Tibial nerve (tissue), 4 donors: ENCODE results near the gene CRIP2. TPM values are rescaled to one million over a fixed set of nuclear protein-coding genes. Genes with fewer than 3 reads are reported as not detected.
A peak's percentile ranks its signal among the peaks of the same experiment; 100 is the strongest.

Experiments used
- DNase-seq, 2 donors: peaks; one replicate each; pipeline ENCODE4 v3.0.0-alpha.2; 2019; ENCODE audit warnings: low spot score in 2 of 2
- H3K27ac ChIP-seq, 4 donors: fragments of 200-600 bp; sonication (generic) in 3 of 4; one replicate each; pipeline ENCODE4 v1.5.1; 2017 to 2019; ENCODE audit warnings: mild to moderate bottlenecking in 1 of 4
- H3K27me3 ChIP-seq, 2 donors: fragments of 200-600 bp; sonication (generic) in 1 of 2; one replicate each; pipeline versions ENCODE4 v1.5.1 to v1.6.0; 2017 to 2019
- H3K36me3 ChIP-seq, 3 donors: fragments of 200-600 bp; sonication (generic); one replicate each; pipeline ENCODE4 v1.5.1; 2018 to 2019
- H3K4me1 ChIP-seq, 4 donors: fragments of 200-600 bp; sonication (generic) in 3 of 4; one replicate each; pipeline ENCODE4 v1.5.1; 2017 to 2019
- H3K4me3 ChIP-seq, 4 donors: fragments of 200-600 bp; sonication (generic) in 3 of 4; one replicate each; pipeline ENCODE4 v1.5.1; 2017 to 2019; ENCODE audit warnings: mild to moderate bottlenecking in 1 of 4, moderate library complexity in 1 of 4
- H3K9me3 ChIP-seq, 4 donors: fragments of 200-600 bp; sonication (generic) in 3 of 4; one replicate each; pipeline ENCODE4 v1.5.1; 2017 to 2019
- EP300 ChIP-seq, 2 donors: sonication (generic); formaldehyde crosslinking; IDR thresholded peaks; one replicate each; pipeline ENCODE4 v1.6.1; 2017; ENCODE audit warnings: antibody characterized with exemption in 2 of 2, mild to moderate bottlenecking in 1 of 2
- POLR2A ChIP-seq, 2 donors: fragments of 450-650 bp; IDR thresholded peaks; one replicate each; pipeline ENCODE4 v1.6.1; 2017; ENCODE audit warnings: antibody characterized with exemption in 2 of 2, mild to moderate bottlenecking in 2 of 2, moderate library complexity in 2 of 2
- WGBS, 2 donors: methylation state at CpG; one replicate each; pipeline ENCODE4 v1.1.5; 2018; 5-methylcytosine and 5-hydroxymethylcytosine counted together
- total RNA-seq, 4 donors: library from RNA; depleted of rRNA; stranded (reverse); fragments of >200 nt; gene quantifications; one replicate each; pipeline ENCODE4 v1.1.0, GENCODE V29; 2016
- TF ChIP-seq, protein P1 (sequence below), 5 experiments: fragments of 200-600 bp in 3 of 5; fragments of 450-650 bp in 2 of 5; sonication (generic) in 3 of 5; IDR thresholded peaks; one replicate each; pipeline ENCODE4 v1.5.1; 2016 to 2019; ENCODE audit warnings: antibody characterized with exemption in 5 of 5, mild to moderate bottlenecking in 3 of 5, moderate library complexity in 2 of 5

CRIP2 gene
- total RNA-seq, 4 donors from 2014 or later = 161 to 268 (median 208) TPM

DNA sequence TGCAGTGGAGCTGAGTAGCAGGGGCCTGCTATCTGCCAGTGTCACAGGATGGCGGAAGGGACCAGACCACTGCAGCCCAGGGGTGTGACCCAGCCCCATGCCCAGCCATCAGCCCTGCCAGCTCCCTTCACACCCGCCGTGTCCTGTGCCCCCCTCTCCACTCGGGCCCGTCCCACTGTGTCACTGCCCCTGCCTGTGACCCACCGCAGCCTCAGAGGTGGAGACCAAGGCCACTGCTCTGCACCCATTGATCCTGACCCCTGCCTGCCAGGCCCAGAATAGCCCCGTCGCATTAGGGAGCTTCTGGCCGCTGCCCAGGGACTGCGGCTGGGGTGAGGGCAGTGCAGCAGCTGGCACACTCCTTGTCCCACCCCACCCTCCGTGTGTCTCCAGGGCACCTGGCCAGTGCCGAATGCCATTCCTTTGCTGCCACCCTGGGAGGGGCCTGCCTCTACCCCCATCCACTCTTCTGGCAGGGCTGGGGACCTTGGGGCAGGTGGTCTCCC is 2.1 kb upstream of the CRIP2 start:
- no peak overlapping the region for H3K4me3 ChIP-seq
- DNase-seq = no peak
- H3K27me3 ChIP-seq = peaks cover 0 to 6% of the 10 kb centered on the region in 2 donors
- H3K36me3 ChIP-seq = peaks cover 0 to 40% (median 4%) of the 10 kb centered on the region in 3 donors
- WGBS, 2 donors = 41 to 50% methylated on average over 11 to 12 of the region's 12 CpGs
- peak overlapping the region in 3 of 4 donors; percentile 18 to 96 (median 89) for H3K27ac ChIP-seq
- H3K9me3 ChIP-seq = no peaks in the 10 kb centered on the region
- peaks cover 0 to 86% (median 47%) of the 10 kb centered on the region in 4 donors for H3K4me1 ChIP-seq
- TF ChIP-seq EP300 (IDR thresholded peaks at IDR 0.05) (no peak), POLR2A (IDR thresholded peaks at IDR 0.05) (no peak)
- TF ChIP-seq, protein P1, sequence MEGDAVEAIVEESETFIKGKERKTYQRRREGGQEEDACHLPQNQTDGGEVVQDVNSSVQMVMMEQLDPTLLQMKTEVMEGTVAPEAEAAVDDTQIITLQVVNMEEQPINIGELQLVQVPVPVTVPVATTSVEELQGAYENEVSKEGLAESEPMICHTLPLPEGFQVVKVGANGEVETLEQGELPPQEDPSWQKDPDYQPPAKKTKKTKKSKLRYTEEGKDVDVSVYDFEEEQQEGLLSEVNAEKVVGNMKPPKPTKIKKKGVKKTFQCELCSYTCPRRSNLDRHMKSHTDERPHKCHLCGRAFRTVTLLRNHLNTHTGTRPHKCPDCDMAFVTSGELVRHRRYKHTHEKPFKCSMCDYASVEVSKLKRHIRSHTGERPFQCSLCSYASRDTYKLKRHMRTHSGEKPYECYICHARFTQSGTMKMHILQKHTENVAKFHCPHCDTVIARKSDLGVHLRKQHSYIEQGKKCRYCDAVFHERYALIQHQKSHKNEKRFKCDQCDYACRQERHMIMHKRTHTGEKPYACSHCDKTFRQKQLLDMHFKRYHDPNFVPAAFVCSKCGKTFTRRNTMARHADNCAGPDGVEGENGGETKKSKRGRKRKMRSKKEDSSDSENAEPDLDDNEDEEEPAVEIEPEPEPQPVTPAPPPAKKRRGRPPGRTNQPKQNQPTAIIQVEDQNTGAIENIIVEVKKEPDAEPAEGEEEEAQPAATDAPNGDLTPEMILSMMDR (IDR thresholded peaks at IDR 0.05) = no peak

DNA sequence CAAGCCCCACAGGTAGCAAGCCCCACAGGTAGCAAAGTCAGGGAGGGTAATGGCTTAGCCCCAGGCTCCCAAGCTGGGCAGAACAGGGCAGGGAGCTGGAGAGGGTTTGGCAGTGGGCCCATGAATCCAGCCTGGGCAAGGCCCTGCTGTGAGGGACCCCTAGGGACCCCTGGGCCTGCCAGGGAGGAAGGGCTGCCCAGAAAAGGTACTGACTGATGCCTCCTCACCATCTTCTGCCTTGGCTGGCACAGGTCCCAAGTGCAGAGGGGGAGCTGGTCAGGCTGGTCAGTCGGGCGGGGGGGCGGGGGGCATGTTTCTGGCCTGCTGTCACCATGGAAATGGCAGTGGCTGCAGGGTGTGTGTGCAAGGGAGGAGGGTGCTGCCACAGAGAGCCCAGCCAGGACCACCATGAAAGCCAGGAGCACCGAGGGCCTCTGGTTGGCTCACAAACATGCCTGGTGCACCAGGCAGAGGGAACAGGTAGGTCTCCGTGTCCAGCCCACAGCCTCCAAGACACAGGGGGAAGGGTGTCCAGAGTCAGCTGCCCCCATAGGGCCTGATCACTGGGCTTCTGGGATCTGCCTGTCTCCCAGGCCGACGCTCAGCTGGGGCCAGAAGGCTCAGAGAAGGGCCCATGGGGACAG is 1.5 kb upstream of the CRIP2 start:
- peak overlapping the region; percentile 59 to 96 (median 82) for H3K27ac ChIP-seq
- TF ChIP-seq, protein P1 (IDR thresholded peaks at IDR 0.05) = no peak
- TF ChIP-seq POLR2A (IDR thresholded peaks at IDR 0.05) = no peak
- no peak for TF ChIP-seq EP300 (IDR thresholded peaks at IDR 0.05)
- peak overlapping the region in 1 of 4 donors; percentile 81 for H3K4me3 ChIP-seq
- 24 to 34% methylated on average over 5 to 7 of the region's 7 CpGs for WGBS, 2 donors
- DNase-seq = no peak
- H3K36me3 ChIP-seq = peaks cover 0 to 37% (median 0%) of the 10 kb centered on the region in 3 donors
- peaks cover 0 to 84% (median 48%) of the 10 kb centered on the region in 4 donors for H3K4me1 ChIP-seq
- no peaks in the 10 kb centered on the region for H3K9me3 ChIP-seq
- peaks cover 0 to 6% of the 10 kb centered on the region in 2 donors for H3K27me3 ChIP-seq

DNA sequence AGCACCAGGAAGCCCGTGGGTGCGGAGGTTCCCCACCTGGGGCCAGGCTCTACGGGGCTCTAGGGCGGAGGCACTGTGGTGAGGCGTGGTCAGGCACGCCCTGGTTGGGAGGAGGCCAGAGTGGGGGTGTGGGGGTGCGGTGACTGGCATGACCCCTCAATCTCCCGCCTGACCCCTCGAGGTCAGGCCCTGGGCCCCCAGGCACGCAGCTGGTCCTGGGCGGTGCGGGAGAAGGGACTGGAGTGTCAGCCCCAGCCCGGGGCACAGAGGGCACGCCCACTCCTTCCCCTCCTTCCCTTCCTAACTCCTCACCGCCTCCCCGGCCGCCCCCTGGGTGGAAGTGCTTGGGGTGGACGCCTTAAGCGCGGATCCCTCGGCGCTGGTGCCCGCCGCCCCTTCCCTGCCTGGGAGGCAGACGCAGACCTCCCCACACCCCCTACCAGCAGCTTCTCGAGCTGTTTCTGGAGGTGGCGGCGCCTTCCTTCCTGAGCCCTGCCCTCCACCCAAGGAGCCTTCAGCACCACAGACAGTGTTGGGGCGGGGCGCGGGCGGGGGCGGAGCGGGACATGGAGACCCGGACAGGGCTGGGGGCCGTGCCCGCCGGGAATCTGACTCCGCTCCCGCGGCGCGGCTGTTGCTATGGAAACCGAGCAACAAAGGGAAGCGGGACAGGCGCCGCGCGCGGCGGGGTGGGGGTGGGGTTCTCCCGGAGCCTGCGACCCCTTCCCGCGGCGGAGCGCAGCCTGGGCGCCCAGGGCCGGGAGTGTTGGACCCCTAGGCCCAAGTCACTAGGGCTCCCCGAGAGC is 741 bp upstream of the CRIP2 start:
- peaks cover 0 to 6% of the 10 kb centered on the region in 2 donors for H3K27me3 ChIP-seq
- H3K27ac ChIP-seq = peak overlapping the region; percentile 59 to 96 (median 82)
- peak; percentile 66 to 72 for DNase-seq
- H3K9me3 ChIP-seq = no peaks in the 10 kb centered on the region
- peaks cover 0 to 84% (median 47%) of the 10 kb centered on the region in 4 donors for H3K4me1 ChIP-seq
- TF ChIP-seq POLR2A (IDR thresholded peaks at IDR 0.05) (no peak), EP300 (IDR thresholded peaks at IDR 0.05) (peak in 1 of 2 donors; percentile 18)
- TF ChIP-seq, protein P1 (IDR thresholded peaks at IDR 0.05) = no peak
- peaks cover 0 to 37% (median 0%) of the 10 kb centered on the region in 3 donors for H3K36me3 ChIP-seq
- peak overlapping the region; percentile 48 to 89 (median 66) for H3K4me3 ChIP-seq
- WGBS, 2 donors = 1 to 6% methylated on average over 12 to 45 of the region's 60 CpGs

DNA sequence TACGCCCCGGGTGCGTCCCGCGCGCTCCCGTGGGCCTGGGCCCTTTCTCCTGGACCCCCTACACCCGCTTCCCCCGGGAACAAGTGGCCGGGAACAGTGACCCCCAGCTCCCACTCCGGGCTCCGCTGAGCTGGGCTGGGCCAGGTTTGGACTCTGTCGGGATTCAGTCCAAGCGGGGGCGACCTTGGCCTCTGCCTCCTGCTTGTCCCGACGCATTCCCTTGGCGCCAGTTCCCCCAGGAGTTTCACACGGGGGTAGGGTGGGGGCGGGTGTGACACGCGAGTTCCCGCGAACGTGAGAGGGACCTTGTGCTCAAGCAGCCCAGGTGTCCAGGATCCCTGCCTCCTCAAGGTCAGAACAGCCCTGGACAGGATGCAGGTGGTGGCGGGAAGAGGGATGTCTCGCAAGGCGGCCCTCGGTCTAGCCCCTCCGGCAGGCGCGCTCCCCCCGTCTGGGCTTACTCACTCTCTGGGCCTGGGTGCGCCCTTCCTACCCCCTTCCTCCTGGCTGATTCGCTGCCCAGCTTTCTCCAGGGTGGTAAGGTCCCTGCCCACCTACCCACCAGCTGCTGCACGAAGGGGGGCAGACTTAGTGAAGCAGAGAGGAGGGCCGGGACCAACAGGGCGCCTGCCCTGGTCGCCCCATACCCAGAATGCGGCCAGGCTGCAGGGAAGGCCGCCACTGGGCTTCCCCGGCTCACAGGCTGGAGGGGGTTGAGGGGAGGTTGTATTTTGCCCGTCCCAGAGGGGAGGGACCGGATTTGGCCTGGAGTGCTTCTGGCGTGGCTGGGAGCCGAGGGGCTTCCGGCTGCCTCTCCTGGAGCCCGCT is 862 bp downstream of the CRIP2 start:
- WGBS, 2 donors = 1 to 3% methylated on average over 19 to 34 of the region's 48 CpGs
- H3K4me1 ChIP-seq = peaks cover 0 to 89% (median 46%) of the 10 kb centered on the region in 4 donors

More for the DNA sequence above, 862 bp downstream of the CRIP2 start:
- peak overlapping the region; percentile 89 to 96 (median 92) for H3K27ac ChIP-seq
- peaks cover 0 to 6% of the 10 kb centered on the region in 2 donors for H3K27me3 ChIP-seq
- peaks cover 0 to 32% (median 0%) of the 10 kb centered on the region in 3 donors for H3K36me3 ChIP-seq
- H3K9me3 ChIP-seq = no peaks in the 10 kb centered on the region
- H3K4me3 ChIP-seq = peak overlapping the region; percentile 49 to 89 (median 77)
- TF ChIP-seq, protein P1 (IDR thresholded peaks at IDR 0.05) = no peak
- peak in 1 of 2 donors; percentile 36 for TF ChIP-seq EP300 (IDR thresholded peaks at IDR 0.05)
- no peak for TF ChIP-seq POLR2A (IDR thresholded peaks at IDR 0.05)
- DNase-seq = no peak
